Neural progenitor cell (in vitro differentiated cells): Measurements from ENCODE around the gene IHH.

Source experiments
- EZH2 ChIP-seq: fragments of 200-600 bp; sonication (generic); IDR thresholded peaks from 2 replicates; pipeline ENCODE4 v1.6.1; 2017; ENCODE audit warnings: antibody characterized with exemption, mild to moderate bottlenecking, moderate library complexity
- EZH2phosphoT487 ChIP-seq: fragments of 200-600 bp; sonication (generic); IDR thresholded peaks from 2 replicates; pipeline ENCODE4 v1.6.1; 2017; ENCODE audit warnings: antibody characterized with exemption
- TF ChIP-seq, protein P1 (sequence below): fragments of 200-600 bp; sonication (generic); IDR thresholded peaks from 2 replicates; pipeline ENCODE4 v1.5.1; 2017; ENCODE audit warnings: antibody characterized with exemption, mild to moderate bottlenecking

DNA sequence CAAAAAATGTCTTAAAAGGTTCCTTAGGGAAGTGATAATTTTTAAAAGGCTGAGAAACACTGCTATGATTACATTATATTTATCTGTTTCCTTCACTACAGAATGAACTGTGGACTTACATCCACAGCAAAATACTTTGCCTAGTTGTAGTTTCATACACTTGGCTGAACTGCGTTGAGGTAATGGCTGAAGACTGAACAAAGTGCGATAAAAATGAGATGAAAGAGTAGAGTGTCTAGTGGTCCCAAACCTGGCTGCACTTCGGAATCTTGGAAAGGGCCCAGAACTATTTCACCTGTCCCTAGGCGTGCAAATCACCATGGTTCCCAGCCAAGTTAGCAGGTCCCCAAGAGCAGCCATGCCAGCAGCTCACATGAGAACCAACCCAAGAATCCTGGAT, 18.2 kb upstream of the IHH start:
- TF ChIP-seq, protein P1, sequence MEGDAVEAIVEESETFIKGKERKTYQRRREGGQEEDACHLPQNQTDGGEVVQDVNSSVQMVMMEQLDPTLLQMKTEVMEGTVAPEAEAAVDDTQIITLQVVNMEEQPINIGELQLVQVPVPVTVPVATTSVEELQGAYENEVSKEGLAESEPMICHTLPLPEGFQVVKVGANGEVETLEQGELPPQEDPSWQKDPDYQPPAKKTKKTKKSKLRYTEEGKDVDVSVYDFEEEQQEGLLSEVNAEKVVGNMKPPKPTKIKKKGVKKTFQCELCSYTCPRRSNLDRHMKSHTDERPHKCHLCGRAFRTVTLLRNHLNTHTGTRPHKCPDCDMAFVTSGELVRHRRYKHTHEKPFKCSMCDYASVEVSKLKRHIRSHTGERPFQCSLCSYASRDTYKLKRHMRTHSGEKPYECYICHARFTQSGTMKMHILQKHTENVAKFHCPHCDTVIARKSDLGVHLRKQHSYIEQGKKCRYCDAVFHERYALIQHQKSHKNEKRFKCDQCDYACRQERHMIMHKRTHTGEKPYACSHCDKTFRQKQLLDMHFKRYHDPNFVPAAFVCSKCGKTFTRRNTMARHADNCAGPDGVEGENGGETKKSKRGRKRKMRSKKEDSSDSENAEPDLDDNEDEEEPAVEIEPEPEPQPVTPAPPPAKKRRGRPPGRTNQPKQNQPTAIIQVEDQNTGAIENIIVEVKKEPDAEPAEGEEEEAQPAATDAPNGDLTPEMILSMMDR, result no peak
- no peak for TF ChIP-seq EZH2phosphoT487
- no peak for TF ChIP-seq EZH2
